T-helper 2 cell treated with Interferon-gamma antibody and Interleukin-4, amounts not matched to agents 100 ng/mL and 5 ng/mL, for 36 hours (primary cell): Measurements from ENCODE around the gene ATP1A1. TPM values are rescaled to one million over a fixed set of nuclear protein-coding genes. Genes with fewer than 3 reads are reported as not detected.

Source experiments
- intact Hi-C: fragments of 100-400 bp; cut with micrococcal nuclease; formaldehyde crosslinking; loops from one replicate; pipeline ENCODE4 v1.15.1; 2023
- total RNA-seq: library from RNA; stranded (reverse); gene quantifications from 2 replicates; pipeline ENCODE4 v1.2.3, GENCODE V29; 2022

The ATP1A1 gene
- 223 and 231 TPM in 2 replicates for total RNA-seq

DNA sequence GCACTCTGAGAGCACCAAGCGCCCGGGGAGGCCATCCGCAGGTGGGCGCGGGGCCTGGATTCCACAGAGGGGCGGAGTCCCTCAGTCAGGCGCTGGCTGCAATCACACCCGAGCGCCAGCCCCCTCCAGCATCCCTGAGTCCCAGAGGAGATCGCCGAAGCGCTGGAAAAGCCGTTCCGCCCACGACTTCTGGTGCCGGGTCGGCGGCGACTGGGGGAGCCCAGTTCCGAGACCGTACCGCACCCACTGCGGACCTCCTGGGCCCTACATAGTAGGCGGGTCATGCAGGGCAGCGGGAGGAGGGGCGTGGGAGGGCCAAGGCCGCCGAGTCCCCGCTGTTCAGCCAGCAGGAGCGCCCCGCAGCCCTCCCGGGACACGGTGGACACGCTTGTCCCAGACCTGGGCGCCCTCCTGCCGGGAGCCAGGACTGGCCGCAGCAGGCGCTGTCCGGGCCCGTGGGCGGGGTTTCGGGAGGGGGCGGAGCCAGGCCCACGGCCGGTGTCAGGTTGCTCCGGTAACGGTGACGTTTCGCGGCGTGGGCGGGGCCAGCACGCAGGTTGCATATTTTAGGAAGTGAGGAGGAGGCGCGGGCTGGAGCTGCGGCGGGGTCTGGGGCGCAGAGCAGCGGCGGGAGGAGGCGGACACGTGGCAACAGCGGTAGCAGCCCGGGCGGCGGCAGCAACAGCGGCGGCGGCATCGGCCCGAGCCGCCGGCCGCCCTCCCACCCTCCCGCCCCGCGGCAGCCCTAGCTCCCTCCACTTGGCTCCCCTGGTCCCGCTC, at the start of gene ATP1A1:
Gene ATP1A1, plus strand, starts transcription at position 594 of the 780 bp plus-strand sequence. CDS start 268 bp downstream, outside the sequence.
- intact Hi-C loops: loop anchor here (1.0 to 10.0 kb wide), 9 partner anchors 45 to 1288 kb away; partner anchors contain the start of genes CD58, TENT5C and VANGL1

DNA sequence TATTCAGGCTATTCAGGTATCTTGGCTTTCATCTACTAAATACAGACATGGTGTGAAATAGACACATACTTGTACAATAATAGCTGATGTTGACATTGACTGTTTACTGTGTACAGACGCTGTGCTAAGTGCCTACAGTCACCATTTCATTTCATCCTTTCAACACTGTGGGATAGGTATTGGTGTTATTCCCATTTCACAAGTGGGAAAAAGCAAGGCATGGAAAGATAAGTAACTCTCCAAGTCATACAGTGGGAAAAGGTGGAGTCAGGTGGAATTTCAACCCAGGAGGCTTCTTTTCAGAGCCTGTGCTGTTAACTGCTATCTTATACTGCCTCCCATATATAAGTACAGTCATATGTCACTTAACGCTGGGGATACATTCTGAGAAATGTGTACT, 49.6 kb upstream of the ATP1A1 start:
- intact Hi-C loops: no loop called here

DNA sequence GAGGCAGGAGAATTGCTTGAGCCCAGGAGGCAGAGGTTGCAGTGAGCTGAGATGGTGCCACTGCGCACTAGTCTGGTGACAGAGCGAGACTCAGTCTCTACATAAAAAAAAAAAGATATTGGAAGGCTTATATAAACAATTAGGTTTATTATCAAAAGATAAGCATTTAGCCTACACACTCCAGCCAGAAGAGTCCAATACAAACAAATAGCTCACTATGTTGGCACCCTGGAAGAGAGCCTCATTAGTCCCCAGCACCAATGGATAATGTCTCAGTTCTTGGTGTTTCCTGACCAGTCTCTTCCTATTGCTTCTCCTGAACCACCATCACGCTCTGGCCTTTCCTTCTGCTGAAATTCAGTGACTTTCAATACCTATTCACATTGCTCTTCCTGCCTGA, 48.6 kb upstream of the ATP1A1 start:
- intact Hi-C loops: no loop called here

DNA sequence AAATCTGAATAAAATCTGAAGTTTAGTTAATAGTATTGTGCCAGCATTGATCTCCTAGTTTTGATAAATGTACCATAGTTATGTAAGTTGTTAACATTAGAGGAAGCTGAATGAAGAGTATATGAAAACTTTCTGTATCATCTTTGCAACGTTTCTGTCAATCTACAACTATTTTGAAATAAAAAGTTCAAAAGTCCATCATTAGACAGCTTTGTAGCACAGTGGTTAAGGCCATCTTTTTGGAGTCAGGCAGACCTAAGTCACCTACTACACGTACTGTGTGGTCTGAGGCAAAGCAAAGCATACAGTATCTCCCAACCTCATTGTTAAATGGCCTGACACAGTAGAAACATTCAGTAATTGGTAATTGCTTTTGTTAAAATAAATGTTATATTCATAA, 47.9 kb upstream of the ATP1A1 start:
- intact Hi-C loops: no loop called here

DNA sequence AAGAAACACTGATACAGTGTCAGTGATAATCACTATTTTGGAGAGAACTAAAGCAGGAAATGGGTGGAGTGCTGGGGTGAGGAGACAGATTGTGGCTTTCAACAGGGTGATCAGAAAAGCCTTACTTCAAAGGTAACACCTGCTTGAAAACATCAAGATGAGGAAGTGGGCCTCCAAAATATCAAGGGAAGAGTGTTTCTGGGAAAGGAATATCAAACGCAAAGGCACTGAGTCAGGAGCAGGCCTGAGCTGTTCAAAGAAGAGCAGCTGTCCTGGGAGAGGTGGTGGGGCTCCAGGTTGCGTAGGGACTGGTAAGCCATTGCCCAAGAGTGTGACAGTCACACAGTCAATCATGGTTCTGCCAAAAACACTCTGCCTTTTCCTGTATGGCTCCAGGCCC, 47.1 kb upstream of the ATP1A1 start:
- intact Hi-C loops: no loop called here

DNA sequence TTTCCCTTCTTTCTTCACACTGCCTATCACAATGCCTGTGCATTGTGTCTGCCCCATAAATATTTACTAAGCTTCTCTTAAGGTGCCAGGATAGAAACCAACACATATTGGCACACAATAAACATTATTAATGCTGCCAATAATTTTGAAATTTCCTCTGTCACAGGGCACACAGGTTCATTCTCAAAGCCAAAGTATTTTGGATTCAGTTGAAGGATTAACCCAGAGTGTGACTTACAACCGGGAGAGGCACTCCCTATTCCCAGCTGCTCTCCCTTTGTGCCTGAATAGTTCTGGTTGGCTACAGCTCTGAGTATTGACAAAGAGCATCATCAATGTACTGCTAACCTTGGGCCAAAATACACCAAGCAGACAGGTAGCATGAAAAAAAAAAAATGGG, 46.6 kb upstream of the ATP1A1 start:
- intact Hi-C loops: no loop called here

DNA sequence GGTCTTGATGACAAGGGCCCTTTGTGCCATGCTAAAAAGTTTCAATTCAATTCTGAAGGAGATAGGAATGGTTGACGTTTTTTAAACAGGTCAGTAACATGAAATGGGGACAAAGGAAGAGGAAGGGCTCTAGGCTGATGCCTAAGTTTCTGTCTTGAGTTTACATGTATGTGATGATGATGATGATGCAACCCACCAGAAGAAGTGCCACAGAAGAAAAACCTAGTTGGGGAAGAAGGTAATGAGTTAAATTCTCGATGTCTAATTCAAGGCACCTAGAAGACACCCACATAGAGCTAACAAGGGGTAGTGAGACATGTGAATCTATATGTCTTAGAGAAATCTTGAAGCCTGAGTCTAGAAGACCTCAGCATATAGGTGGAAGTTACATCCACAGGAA, 44.4 kb upstream of the ATP1A1 start:
- intact Hi-C loops: no loop called here

DNA sequence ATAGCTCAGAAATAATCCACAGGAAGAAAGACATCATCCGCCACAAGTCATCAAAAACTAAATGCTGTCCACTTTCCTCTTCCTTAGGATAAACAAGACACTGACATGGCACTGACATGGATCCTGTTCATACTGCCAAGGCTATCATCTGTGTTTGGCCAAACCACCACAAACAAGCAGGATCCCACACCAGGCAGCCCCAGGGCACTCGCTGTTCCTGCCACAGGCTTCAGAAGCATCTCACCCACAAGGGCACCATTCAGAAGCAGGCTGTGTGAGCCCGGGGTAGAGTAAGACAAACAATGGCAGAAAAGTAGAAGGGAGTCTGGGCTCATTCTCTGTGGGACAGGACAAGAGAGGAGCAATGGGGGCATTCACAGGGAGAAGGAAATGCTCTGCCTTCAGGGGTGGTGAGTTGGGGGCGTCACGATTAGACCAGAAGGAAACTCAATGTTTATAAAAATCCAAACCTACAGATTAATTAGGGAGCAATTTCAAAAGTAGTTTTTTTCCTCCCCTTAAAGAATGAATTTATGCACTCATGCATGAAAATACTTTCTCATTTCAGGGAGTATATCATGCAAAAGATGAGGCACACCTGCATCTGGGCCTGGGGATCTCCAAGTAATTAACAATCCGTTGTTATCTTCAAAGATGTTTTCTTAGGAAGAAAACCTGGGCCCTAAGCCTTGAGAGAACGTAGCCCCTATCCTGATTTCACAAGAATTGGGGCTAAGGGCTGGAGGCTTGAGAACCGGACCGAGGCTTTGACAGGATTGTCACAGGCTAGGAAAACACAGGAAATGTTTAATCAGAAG, 43.3 kb upstream of the ATP1A1 start:
- intact Hi-C loops: no loop called here

DNA sequence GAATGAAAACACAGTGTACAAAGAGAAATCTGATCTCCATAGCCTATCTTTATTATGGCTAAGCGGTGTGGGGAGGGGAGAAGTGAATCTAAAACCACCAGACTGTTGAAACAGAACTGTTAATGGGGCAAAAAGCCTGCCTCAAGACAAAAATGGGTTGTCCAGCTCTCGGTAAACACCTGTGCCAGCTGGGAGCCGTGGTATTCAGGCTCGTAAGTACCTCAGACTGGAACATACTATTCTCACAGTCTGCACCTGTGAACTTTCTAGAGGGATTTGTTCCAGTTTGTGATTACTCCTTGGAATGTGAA, 42.7 kb upstream of the ATP1A1 start:
- intact Hi-C loops: no loop called here

DNA sequence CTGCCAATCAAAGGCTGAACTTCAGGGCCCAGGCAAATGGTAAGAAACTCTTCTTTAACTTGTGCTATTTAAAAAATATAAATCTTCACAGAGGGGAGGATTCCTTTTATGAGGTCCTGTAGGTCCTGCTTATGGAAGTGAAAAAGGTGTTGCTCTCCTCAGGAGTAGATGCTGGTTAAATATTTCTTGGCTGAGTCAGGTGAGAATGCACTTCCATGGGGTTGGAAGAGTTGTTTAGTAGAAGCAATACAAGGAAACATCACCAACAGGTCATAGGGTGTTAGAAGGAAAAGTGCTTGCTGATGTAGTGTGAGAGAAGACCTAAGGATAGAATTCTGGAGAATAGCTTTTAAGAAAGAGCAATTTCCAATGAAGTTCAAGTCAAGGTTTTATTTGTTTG, 42.2 kb upstream of the ATP1A1 start:
- intact Hi-C loops: no loop called here

DNA sequence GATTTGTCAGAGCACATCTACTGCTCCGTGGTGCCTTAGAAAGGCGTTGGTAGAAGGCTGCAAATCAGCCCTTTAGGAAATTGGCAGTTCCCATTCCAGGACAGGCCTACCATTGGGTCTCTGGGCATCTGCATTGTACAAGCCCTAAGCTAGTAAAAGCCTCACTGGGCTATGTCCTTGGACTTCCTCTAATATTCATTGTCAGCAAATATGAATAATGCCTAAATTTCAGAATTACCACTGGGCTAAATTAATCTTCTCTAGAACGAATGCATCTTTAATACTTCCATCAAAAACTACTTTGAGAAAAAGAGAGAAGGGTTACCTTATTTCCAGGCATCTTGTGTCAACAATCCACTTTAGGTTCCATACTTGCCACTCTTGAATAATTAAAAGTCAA, 41.5 kb upstream of the ATP1A1 start:
- intact Hi-C loops: no loop called here

DNA sequence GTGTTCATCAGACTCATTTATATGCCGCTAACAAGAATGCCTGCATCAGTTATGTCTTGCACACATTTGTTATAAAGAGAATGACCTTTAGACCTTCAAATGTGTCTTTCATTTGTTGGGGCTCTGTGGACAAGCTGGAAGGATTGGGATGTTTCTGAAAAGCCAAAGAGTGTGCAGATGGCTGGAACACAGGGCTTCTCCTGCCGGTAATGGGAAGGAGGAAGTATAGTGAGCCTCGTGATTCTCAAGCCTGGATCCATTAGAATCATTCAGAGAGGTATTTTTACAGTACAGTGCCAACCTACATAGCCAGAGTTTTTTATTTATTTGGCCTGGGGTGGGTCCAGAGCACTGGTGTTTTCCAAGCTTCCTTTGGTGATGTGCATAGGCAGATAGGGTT, 40.6 kb upstream of the ATP1A1 start:
- intact Hi-C loops: no loop called here

DNA sequence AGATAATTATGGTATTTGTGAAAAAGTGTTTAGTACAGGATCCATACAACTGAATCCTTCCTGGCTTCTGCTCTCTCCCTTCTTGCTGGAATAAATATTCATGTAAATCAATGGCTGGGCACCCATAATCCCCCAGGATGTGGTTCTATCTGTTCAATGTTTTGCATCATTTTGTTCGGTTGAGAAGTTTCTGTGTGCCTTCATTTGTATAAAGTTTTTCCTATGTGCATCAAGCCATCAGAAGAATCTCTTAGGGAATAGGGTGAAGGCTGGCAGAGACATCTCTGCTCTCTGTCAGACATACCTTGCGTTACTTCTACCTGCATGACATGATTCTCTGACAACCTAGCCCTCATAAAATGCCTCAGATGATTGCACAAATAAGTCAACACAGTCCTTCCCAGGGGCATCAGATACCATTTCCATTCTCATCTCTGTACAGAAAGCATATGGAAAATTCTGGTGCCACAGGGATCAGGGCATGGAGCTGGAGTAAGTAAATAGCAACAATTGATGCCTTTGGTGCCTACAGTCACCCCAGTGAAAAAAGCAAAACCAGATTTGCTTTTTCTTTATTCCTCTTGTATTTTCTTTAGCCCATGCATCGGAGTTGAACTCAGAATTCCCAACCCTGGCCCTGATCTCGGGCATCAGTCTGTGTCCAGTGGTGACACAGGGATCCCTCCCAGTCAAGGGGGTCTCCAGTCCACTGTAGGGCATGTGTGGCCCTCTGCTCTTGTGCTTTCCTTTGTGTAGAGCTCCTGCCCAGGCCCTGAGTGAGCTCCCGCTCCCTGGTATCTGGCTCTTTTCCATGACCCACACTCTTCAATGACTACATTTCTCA, 39.7 kb upstream of the ATP1A1 start:
- intact Hi-C loops: no loop called here

DNA sequence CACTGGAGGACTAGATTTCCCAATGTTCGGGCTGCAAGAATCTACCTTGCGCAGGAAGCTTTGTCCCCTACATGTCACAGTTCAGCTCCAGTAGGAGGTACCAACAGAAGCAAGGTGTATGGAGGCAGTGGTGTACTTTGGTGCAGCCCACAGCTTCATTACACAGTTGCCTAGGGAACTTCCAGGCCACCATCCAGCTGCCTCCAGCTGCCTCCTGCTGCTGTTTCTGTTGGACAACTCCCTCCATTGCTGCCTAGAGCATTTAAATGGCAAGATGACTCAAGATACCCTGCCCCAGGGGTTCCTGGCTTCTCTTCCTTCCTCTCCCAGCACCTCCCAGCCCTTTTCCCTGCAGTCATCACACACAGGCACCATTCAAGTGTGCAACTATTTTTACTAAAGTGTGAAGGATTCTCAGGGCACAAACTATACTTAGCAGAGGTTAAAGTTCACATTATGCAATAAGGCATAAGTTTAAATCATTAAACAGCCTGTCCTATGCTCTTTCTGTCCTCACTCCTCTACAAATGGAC, 39.0 kb upstream of the ATP1A1 start:
- intact Hi-C loops: no loop called here

DNA sequence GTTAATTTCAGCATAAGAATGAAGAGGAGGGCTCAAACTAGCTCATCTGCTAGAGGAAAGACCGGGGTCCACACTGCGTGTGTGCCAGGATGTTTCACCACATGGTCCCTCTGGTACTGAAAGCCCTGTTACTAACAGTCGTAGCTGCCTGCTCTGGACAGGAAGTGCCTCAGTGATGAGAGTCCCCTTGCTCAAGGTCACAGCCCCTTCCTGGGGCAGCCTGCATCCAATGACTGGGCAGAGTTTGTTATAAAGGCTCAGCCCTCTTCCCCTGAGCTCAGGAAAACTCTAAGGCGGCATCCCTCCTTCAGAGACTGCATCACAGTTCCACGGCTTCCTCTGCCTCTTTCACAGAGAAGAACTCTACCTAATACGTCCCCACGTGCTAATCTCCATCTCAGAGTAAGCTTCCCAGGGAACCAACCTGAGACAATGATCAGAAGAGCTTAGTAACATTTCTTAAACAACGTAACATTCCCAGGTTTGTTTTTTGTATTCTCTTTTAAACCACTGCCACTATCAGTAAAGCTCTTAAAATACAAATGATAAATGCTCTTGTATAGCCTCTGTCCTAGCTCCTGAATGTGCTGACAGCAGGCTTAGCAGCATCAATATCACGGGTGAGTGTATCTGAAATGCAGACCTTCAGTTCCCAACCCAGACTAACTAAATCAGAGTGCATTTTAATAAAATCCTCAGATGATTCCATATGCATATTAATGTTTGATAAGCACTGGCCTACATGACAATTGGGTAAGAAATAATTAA, 38.0 kb upstream of the ATP1A1 start:
- intact Hi-C loops: no loop called here

DNA sequence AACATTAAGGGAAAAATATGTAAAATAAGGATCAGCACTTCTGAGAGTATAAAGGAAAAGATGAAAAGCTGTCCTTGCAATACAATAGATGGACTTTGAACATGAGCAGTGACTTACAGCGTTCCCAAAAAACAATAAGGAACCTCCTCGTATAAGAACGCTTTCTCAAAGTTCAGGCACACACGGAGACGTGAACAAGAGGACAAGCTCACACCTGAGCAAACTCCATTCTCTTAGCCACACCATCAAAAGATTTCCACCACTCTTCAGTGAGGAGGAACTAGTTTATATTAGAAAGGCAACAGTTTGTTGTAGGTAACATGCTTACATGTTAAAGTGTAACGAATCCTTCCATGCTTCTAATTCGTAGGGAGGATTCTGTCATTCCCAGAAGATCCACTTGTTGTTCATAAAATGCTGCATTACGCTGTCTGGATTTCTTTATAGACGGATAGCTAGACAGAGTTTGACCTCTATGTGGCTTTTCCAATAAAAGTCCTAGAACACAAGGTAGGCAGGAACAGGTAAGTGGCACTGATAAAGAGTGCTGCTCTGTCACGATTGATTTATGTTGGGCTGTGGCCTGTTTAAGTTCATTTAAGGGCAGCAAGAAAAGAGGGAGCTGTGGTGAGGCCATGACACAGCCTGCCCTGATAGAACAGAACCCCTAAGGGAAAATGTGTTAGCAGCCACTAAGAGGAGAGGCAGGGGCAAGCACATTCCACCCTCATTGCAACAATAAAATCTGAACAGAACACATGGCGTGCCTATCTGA, 37.0 kb upstream of the ATP1A1 start:
- intact Hi-C loops: no loop called here

DNA sequence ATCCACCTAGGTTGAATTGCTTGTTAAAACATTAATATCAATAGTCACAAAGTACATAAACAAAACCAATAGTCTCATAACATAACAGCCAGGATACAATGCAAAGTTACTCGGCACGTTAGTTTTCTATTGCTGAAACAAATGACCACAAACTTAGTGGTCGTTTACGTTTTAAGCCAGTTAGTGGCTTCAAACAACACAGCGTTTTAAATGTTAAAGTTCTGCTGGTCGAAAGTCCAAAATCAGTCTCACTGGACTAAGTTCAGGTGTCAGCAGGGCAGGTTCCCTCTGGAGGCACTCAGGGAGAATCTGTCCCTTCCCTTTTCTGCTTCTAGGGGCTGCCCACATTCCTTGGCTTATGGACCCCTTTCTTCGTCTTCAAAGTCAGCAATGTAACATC, 35.6 kb upstream of the ATP1A1 start:
- intact Hi-C loops: no loop called here

DNA sequence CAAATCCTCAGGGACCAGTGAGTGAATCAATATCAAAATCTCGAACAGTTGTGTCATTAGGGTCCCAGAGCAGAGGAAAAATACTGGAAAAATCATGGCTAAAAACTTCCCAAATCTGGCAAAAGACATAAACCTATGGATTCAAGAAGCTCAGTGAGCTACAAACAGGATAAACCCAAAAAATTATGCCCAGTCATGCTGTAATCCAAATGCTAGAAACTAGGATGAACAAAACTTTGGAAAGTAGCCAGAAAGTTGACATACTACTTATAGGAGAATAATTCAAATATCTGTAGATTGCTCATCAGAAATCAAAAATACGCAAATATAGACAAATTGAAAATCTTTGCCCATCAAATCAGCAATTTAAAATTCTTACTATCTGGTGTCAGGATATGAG, 34.6 kb upstream of the ATP1A1 start:
- intact Hi-C loops: no loop called here

DNA sequence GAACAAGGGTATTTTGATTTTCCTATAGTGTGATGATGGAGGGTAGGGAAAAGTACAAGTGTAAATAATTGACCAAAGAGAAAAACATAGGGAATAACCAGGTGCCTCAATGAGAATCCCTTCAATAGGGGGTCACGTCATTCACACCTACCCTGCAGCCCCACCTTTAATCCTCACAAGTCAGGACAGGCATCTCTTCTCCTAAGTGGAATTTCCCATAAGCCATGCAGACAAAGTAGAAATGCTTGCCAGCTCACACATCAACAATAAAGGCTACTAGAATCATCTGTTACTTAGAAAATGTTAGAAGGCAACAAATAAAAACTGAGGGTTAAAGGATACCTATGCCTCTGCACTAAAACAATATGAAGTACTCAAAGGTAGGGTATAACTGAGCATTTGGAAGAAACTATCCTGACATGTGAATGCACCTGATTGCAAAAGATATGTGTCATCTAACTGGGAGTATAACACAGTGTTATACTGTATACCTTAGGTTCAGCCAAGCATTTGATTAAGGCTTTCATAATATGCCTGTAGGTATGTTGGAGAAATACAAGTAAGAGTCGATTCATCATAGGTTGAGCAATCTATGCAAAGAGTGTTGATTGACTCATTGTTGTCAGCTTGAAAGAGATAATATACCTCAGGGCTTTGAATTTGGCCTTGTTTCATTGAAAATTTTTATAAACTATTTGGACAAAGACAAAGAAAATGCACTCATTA, 32.4 kb upstream of the ATP1A1 start:
- intact Hi-C loops: no loop called here
